ENCODE measurements around the gene FAM162A. TPM values are rescaled to one million over a fixed set of nuclear protein-coding genes. Genes with fewer than 3 reads are reported as not detected.
A peak's percentile ranks its signal among the peaks of the same experiment; 100 is the strongest.

Gene FAM162A
- total RNA-seq, 1 donor from 2014 or later = 77.8 TPM

GRCh38 chr3:122392868-122393844, 9.2 kb downstream of the FAM162A start:
- H3K27me3 Mint-ChIP-seq = no peaks in the 10 kb centered on the region
- no peak overlapping the region for H3K4me3 Mint-ChIP-seq
- no peak overlapping the region for H3K27ac Mint-ChIP-seq
- intact Hi-C loops (cut with micrococcal nuclease) = loop anchor here (1.0 to 5.0 kb wide), 5 partner anchors 9 to 634 kb away; partner anchors contain the start of genes FAM162A and SEMA5B
- no peaks in the 10 kb centered on the region for H3K9me3 Mint-ChIP-seq
- H3K36me3 Mint-ChIP-seq (ENCODE audit: low read depth) = peaks cover 34% of the 10 kb centered on the region
- peaks cover 49% of the 10 kb centered on the region for H3K4me1 Mint-ChIP-seq
- DNase-seq = peak; percentile 72

GRCh38 chr3:122394173-122394572, 10.2 kb downstream of the FAM162A start:
- H3K36me3 Mint-ChIP-seq (ENCODE audit: low read depth) = peaks cover 32% of the 10 kb centered on the region
- peaks cover 45% of the 10 kb centered on the region for H3K4me1 Mint-ChIP-seq
- peak overlapping the region; percentile 37 for H3K27ac Mint-ChIP-seq

GRCh38 chr3:122395582-122395981, 11.6 kb downstream of the FAM162A start:
- Mint-ChIP-seq H3K9me3 (no peaks in the 10 kb centered on the region), H3K36me3 (ENCODE audit: low read depth) (peaks cover 40% of the 10 kb centered on the region), H3K4me3 (no peak overlapping the region), H3K4me1 (peaks cover 43% of the 10 kb centered on the region), H3K27me3 (no peaks in the 10 kb centered on the region), H3K27ac (no peak overlapping the region)
- no peak for DNase-seq
- intact Hi-C loops (cut with micrococcal nuclease) = no loop called here

More at GRCh38 chr3:122394173-122394572, 10.2 kb downstream of the FAM162A start:
- H3K27me3 Mint-ChIP-seq = no peaks in the 10 kb centered on the region
- intact Hi-C loops (cut with micrococcal nuclease) = loop anchor here (5.0 kb wide), 2 partner anchors 33 to 633 kb away; partner anchors contain the start of gene SEMA5B
- H3K4me3 Mint-ChIP-seq = no peak overlapping the region
- DNase-seq = no peak
- H3K9me3 Mint-ChIP-seq = no peaks in the 10 kb centered on the region

- H3K27me3 Mint-ChIP-seq = no peaks in the 10 kb centered on the region
- H3K4me1 Mint-ChIP-seq = peaks cover 43% of the 10 kb centered on the region
- H3K27ac Mint-ChIP-seq = no peak overlapping the region
- H3K36me3 Mint-ChIP-seq (ENCODE audit: low read depth) = peaks cover 42% of the 10 kb centered on the region
- H3K9me3 Mint-ChIP-seq = no peaks in the 10 kb centered on the region
- DNase-seq = no peak
- intact Hi-C loops (cut with micrococcal nuclease) = no loop called here
- no peak overlapping the region for H3K4me3 Mint-ChIP-seq
Observed at GRCh38 chr3:122396511-122396910, 12.5 kb downstream of the FAM162A start.

- H3K4me1 Mint-ChIP-seq = peaks cover 41% of the 10 kb centered on the region
- no peak overlapping the region for H3K4me3 Mint-ChIP-seq
- H3K36me3 Mint-ChIP-seq (ENCODE audit: low read depth) = peaks cover 43% of the 10 kb centered on the region
- no peaks in the 10 kb centered on the region for H3K9me3 Mint-ChIP-seq
- intact Hi-C loops (cut with micrococcal nuclease) = no loop called here
- H3K27ac Mint-ChIP-seq = peak overlapping the region; percentile 45
- no peak for DNase-seq
- no peaks in the 10 kb centered on the region for H3K27me3 Mint-ChIP-seq
Observed at GRCh38 chr3:122397201-122397600, 13.2 kb downstream of the FAM162A start.

- DNase-seq = no peak
- Mint-ChIP-seq H3K36me3 (ENCODE audit: low read depth) (peaks cover 48% of the 10 kb centered on the region), H3K9me3 (no peaks in the 10 kb centered on the region), H3K4me3 (no peak overlapping the region), H3K27me3 (no peaks in the 10 kb centered on the region), H3K27ac (no peak overlapping the region), H3K4me1 (peaks cover 39% of the 10 kb centered on the region)
- intact Hi-C loops (cut with micrococcal nuclease) = no loop called here
Observed at GRCh38 chr3:122398920-122399319, 14.9 kb downstream of the FAM162A start.

GRCh38 chr3:122403489-122403888, 19.5 kb downstream of the FAM162A start:
- H3K27ac Mint-ChIP-seq = no peak overlapping the region
- intact Hi-C loops (cut with micrococcal nuclease) = no loop called here
- H3K4me1 Mint-ChIP-seq = peaks cover 5% of the 10 kb centered on the region
- no peak overlapping the region for H3K4me3 Mint-ChIP-seq
- DNase-seq = no peak
- peaks cover 57% of the 10 kb centered on the region for H3K36me3 Mint-ChIP-seq (ENCODE audit: low read depth)
- no peaks in the 10 kb centered on the region for H3K9me3 Mint-ChIP-seq
- no peaks in the 10 kb centered on the region for H3K27me3 Mint-ChIP-seq

- Mint-ChIP-seq H3K36me3 (ENCODE audit: low read depth) (peaks cover 65% of the 10 kb centered on the region), H3K4me3 (no peak overlapping the region), H3K27me3 (no peaks in the 10 kb centered on the region), H3K9me3 (no peaks in the 10 kb centered on the region), H3K4me1 (peaks cover 11% of the 10 kb centered on the region), H3K27ac (no peak overlapping the region)
- DNase-seq = no peak
- intact Hi-C loops (cut with micrococcal nuclease) = no loop called here
Observed at GRCh38 chr3:122405015-122405414, 21.0 kb downstream of the FAM162A start.

- no peaks in the 10 kb centered on the region for H3K27me3 Mint-ChIP-seq
- intact Hi-C loops (cut with micrococcal nuclease) = no loop called here
- DNase-seq = no peak
- no peak overlapping the region for H3K27ac Mint-ChIP-seq
- H3K36me3 Mint-ChIP-seq (ENCODE audit: low read depth) = peaks cover 68% of the 10 kb centered on the region
- H3K9me3 Mint-ChIP-seq = no peaks in the 10 kb centered on the region
- H3K4me1 Mint-ChIP-seq = peaks cover 14% of the 10 kb centered on the region
- no peak overlapping the region for H3K4me3 Mint-ChIP-seq
Observed at GRCh38 chr3:122406198-122406597, 22.2 kb downstream of the FAM162A start.

- no peak overlapping the region for H3K4me3 Mint-ChIP-seq
- intact Hi-C loops (cut with micrococcal nuclease) = no loop called here
- no peaks in the 10 kb centered on the region for H3K27me3 Mint-ChIP-seq
- no peaks in the 10 kb centered on the region for H3K9me3 Mint-ChIP-seq
- no peak overlapping the region for H3K27ac Mint-ChIP-seq
- DNase-seq = no peak
- H3K4me1 Mint-ChIP-seq = peaks cover 16% of the 10 kb centered on the region
- peaks cover 71% of the 10 kb centered on the region for H3K36me3 Mint-ChIP-seq (ENCODE audit: low read depth)
Observed at GRCh38 chr3:122407946-122408345, 24.0 kb downstream of the FAM162A start.

- H3K4me3 Mint-ChIP-seq = no peak overlapping the region
- no peaks in the 10 kb centered on the region for H3K27me3 Mint-ChIP-seq
- H3K36me3 Mint-ChIP-seq (ENCODE audit: low read depth) = peaks cover 72% of the 10 kb centered on the region
- intact Hi-C loops (cut with micrococcal nuclease) = no loop called here
- peaks cover 21% of the 10 kb centered on the region for H3K4me1 Mint-ChIP-seq
- no peak for DNase-seq
- H3K9me3 Mint-ChIP-seq = no peaks in the 10 kb centered on the region
- H3K27ac Mint-ChIP-seq = peak overlapping the region; percentile 1
Observed at GRCh38 chr3:122409446-122409845, 25.5 kb downstream of the FAM162A start.

GRCh38 chr3:122410111-122410510, 26.1 kb downstream of the FAM162A start:
- Mint-ChIP-seq H3K4me1 (peaks cover 27% of the 10 kb centered on the region), H3K27ac (no peak overlapping the region), H3K27me3 (no peaks in the 10 kb centered on the region), H3K4me3 (no peak overlapping the region), H3K9me3 (no peaks in the 10 kb centered on the region), H3K36me3 (ENCODE audit: low read depth) (peaks cover 70% of the 10 kb centered on the region)
- intact Hi-C loops (cut with micrococcal nuclease) = no loop called here
- DNase-seq = no peak

- no peak for DNase-seq
- Mint-ChIP-seq H3K9me3 (no peaks in the 10 kb centered on the region), H3K27ac (no peak overlapping the region), H3K27me3 (no peaks in the 10 kb centered on the region), H3K4me3 (no peak overlapping the region), H3K4me1 (peaks cover 30% of the 10 kb centered on the region), H3K36me3 (ENCODE audit: low read depth) (peaks cover 69% of the 10 kb centered on the region)
- intact Hi-C loops (cut with micrococcal nuclease) = no loop called here
Observed at GRCh38 chr3:122410639-122411038, 26.7 kb downstream of the FAM162A start.

GRCh38 chr3:122414391-122414790, 30.4 kb downstream of the FAM162A start:
- Mint-ChIP-seq H3K27ac (peak overlapping the region; percentile 99), H3K36me3 (ENCODE audit: low read depth) (peaks cover 47% of the 10 kb centered on the region), H3K9me3 (no peaks in the 10 kb centered on the region), H3K27me3 (peaks cover 3% of the 10 kb centered on the region), H3K4me3 (peak overlapping the region; percentile 98), H3K4me1 (peaks cover 41% of the 10 kb centered on the region)
- no peak for DNase-seq
- intact Hi-C loops (cut with micrococcal nuclease) = no loop called here

All from activated CD4-positive, alpha-beta T cell treated with anti-CD3 and anti-CD28 coated beads, Interleukin-2, amount 10 ng/mL, durations not matched to agents 24 days and 14 days (primary cell).